Thoracic aorta (tissue), 2 donors: ENCODE measurements around the gene MCM3. TPM values are rescaled to one million over a fixed set of nuclear protein-coding genes. Genes with fewer than 3 reads are reported as not detected.

Experiments
- ATAC-seq: fragments of 150-250 bp; one replicate; pipeline ENCODE4 v1.8.0; 2017; ENCODE audit warnings: low read depth; ENCODE audit not compliant: insufficient number of reproducible peaks, low FRiP score
- DNase-seq: peaks from one replicate; pipeline ENCODE4 v3.0.0-alpha.2; 2020; ENCODE audit warnings: low spot score
- H3K27ac ChIP-seq, 2 donors: fragments of 200-600 bp; sonication (generic); 1 replicate in 1 of 2; 2 replicates in 1 of 2; pipeline ENCODE4 v1.5.1; 2016; ENCODE audit warnings: mild to moderate bottlenecking in 2 of 2, moderate library complexity in 2 of 2
- H3K27me3 ChIP-seq: fragments of 200-600 bp; sonication (generic); replicated peaks from 2 replicates; pipeline ENCODE4 v1.6.0; 2016; ENCODE audit warnings: mild to moderate bottlenecking; ENCODE audit not compliant: insufficient read depth
- H3K36me3 ChIP-seq: fragments of 200-600 bp; sonication (generic); one replicate; pipeline ENCODE4 v1.5.1; 2016
- H3K4me1 ChIP-seq, 2 donors: fragments of 200-600 bp; sonication (generic); 1 replicate in 1 of 2; 2 replicates in 1 of 2; pipeline versions ENCODE4 v1.5.1 to v1.6.0; 2016; ENCODE audit warnings: low read depth in 2 of 2, mild to moderate bottlenecking in 1 of 2; ENCODE audit not compliant: control insufficient read depth in 1 of 2
- H3K4me3 ChIP-seq: fragments of 200-600 bp; sonication (generic); 2 replicates; pipeline ENCODE4 v1.5.1; 2016; ENCODE audit warnings: mild to moderate bottlenecking
- H3K9me3 ChIP-seq: fragments of 200-600 bp; sonication (generic); 2 replicates; pipeline ENCODE4 v1.5.1; 2016
- CTCF ChIP-seq: fragments of 200-600 bp; sonication (generic); IDR thresholded peaks from one replicate; pipeline ENCODE4 v1.5.1; 2019; ENCODE audit warnings: antibody characterized with exemption
- total RNA-seq, 2 donors: library from RNA; depleted of rRNA; stranded (reverse); fragments of >200 nt; gene quantifications; one replicate each; pipeline versions ENCODE4 v1.1.0 to v1.2.3, GENCODE V29; 2016

MCM3 gene
- total RNA-seq, 2 donors from 2014 or later: 24.0 to 30.8 TPM

DNA sequence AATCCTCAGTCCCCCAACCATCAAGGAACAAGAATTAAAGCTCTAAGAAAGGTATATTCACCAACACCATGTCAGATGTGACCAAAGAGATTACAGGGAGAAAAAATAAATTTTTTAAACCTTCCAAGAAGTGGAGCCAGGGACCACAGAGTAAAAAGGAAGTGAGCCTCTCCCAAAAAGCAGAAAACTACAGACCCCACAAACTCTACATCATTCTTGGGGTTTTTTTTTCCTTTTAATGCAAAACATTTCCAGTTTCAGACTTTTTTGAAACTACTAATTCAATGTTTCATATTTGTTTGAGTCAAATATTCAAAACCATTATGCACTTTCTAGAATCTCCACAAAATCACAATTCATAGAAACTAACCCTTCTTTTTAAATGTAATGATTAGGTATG is 33.4 kb downstream of the MCM3 start:
- DNase-seq (no peak), ATAC-seq (no peak)
- Histone ChIP-seq H3K9me3 (no peaks in the 10 kb centered on the region), H3K27me3 (no peaks in the 10 kb centered on the region), H3K36me3 (no peaks in the 10 kb centered on the region), H3K4me1 (no peaks in the 10 kb centered on the region), H3K27ac (no peak overlapping the region), H3K4me3 (no peak overlapping the region)
- no peak for TF ChIP-seq CTCF

- no peak for DNase-seq
- TF ChIP-seq CTCF: no peak
- no peaks in the 10 kb centered on the region for H3K27me3 ChIP-seq
Measured at GRCh38 chr6:52249078-52249477, 35.5 kb downstream of the MCM3 start.

GRCh38 chr6:52245425-52245824 is 39.1 kb downstream of the MCM3 start:
- Histone ChIP-seq H3K9me3 (no peaks in the 10 kb centered on the region), H3K4me3 (no peak overlapping the region), H3K4me1 (no peaks in the 10 kb centered on the region), H3K27me3 (no peaks in the 10 kb centered on the region), H3K36me3 (no peaks in the 10 kb centered on the region), H3K27ac (no peak overlapping the region)
- TF ChIP-seq CTCF: no peak
- DNase-seq (no peak), ATAC-seq (no peak)

More at GRCh38 chr6:52249078-52249477, 35.5 kb downstream of the MCM3 start:
- ATAC-seq: no peak
- no peak overlapping the region for H3K4me3 ChIP-seq
- H3K36me3 ChIP-seq: no peaks in the 10 kb centered on the region
- no peaks in the 10 kb centered on the region for H3K9me3 ChIP-seq
- H3K4me1 ChIP-seq: no peaks in the 10 kb centered on the region
- no peak overlapping the region for H3K27ac ChIP-seq

DNA sequence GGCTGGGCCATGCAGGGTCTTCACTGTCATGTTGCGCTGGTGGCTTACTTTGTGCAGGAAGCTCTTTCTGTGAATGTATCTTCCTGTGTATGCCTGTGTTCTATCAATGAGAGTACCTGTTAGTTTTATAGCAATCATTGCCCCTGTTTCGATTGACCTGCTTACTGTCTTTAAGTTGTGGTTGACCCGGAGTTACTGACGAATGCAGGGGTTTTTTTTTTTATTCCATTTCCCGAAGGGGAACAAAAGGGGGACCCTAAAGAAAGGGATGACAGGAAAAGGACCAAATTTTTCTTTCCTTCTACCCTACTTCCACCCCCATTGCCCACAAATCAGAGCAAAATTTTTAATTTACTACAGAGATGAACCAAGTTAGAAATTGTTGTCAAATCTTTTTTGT is 40.1 kb downstream of the MCM3 start, which contains the start of gene IL17F:
Gene IL17F, minus strand, starts transcription at position 101 of the 400 bp plus-strand sequence. Its CDS starts 71 bp downstream, at position 30.
- H3K4me1 ChIP-seq: no peaks in the 10 kb centered on the region
- H3K4me3 ChIP-seq: no peak within 1 kb of the TSS
- DNase-seq: no peak
- TF ChIP-seq CTCF: no peak
- ATAC-seq: no peak
- no peaks in the 10 kb centered on the region for H3K9me3 ChIP-seq
- H3K27ac ChIP-seq: no peak within 1 kb of the TSS
- no peaks in the 10 kb centered on the region for H3K36me3 ChIP-seq
- no peaks in the 10 kb centered on the region for H3K27me3 ChIP-seq

GRCh38 chr6:52243282-52243893 is 41.2 kb downstream of the MCM3 start:
- no peak overlapping the region for H3K4me3 ChIP-seq
- no peaks in the 10 kb centered on the region for H3K9me3 ChIP-seq
- no peaks in the 10 kb centered on the region for H3K27me3 ChIP-seq
- no peaks in the 10 kb centered on the region for H3K4me1 ChIP-seq
- ATAC-seq: no peak
- no peak for TF ChIP-seq CTCF
- DNase-seq: no peak
- no peaks in the 10 kb centered on the region for H3K36me3 ChIP-seq
- H3K27ac ChIP-seq: no peak overlapping the region
